ENCODE results near the gene CCDC107. TPM values are rescaled to one million over a fixed set of nuclear protein-coding genes. Genes with fewer than 3 reads are reported as not detected.

The CCDC107 gene
- total and polyA plus RNA-seq, 7 donors, result 15.4 to 49.4 (median 27.9) TPM

DNA sequence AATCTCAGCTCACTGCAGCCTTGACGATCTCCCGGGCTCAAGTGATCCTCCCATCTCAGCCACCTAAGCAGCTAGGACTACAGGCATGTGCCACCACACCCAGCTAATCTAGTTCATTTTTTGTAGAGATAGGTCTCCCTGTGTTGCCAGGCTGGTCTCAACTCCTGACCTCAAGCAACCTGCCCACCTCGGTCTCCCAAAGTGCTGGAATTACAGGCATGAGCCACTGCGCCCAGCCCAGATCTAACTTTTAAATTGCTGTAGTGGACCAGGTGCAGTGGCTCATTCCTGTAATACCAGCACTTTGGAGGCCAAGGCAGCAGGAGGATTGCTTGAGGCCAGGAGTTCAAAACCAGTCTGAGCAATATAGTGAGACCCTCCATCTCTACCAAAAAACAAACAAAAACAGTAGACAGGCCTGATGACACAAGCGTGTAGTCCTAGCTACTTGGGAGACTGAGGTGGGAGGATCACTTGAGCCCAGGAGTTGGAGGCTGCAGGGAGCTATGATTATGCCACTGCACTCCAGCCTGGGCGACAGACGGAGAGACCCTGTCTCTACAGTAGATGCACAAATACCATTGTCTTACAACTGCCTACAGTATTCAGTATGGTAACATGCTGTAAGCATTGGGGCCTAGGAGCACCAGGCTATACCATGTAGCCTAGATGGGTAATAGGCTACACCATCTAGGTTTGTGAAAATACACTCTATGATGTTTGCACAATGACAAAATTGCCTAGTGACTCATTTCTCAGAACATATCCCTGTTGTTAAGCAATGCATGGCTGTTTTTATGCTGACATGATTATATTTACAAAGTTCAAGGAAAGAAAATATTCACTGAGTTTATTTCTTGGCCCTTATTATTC is 5.9 kb upstream of the CCDC107 start:
- no peaks in the 10 kb centered on the region for H3K27me3 ChIP-seq (ENCODE audit: insufficient read depth in 3 of 3, low read length in 2 of 3)
- H3K36me3 ChIP-seq (ENCODE audit: insufficient read depth in 1 of 2, low read depth in 1 of 2), result no peaks in the 10 kb centered on the region
- TF ChIP-seq, protein P1, sequence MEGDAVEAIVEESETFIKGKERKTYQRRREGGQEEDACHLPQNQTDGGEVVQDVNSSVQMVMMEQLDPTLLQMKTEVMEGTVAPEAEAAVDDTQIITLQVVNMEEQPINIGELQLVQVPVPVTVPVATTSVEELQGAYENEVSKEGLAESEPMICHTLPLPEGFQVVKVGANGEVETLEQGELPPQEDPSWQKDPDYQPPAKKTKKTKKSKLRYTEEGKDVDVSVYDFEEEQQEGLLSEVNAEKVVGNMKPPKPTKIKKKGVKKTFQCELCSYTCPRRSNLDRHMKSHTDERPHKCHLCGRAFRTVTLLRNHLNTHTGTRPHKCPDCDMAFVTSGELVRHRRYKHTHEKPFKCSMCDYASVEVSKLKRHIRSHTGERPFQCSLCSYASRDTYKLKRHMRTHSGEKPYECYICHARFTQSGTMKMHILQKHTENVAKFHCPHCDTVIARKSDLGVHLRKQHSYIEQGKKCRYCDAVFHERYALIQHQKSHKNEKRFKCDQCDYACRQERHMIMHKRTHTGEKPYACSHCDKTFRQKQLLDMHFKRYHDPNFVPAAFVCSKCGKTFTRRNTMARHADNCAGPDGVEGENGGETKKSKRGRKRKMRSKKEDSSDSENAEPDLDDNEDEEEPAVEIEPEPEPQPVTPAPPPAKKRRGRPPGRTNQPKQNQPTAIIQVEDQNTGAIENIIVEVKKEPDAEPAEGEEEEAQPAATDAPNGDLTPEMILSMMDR (IDR thresholded peaks at IDR 0.05), result no peak
- ATAC-seq (no peak), DNase-seq (no peak)
- intact Hi-C loops (cut with DNase I), result no loop called here
- WGBS, 3 donors, result 80 to 83% (median 82%) methylated on average over 7 of the region's 7 CpGs
- no peak overlapping the region for H3K27ac ChIP-seq
- H3K4me3 ChIP-seq, result no peak overlapping the region
- no peaks in the 10 kb centered on the region for H3K9me3 ChIP-seq
- no peaks in the 10 kb centered on the region for H3K4me1 ChIP-seq

DNA sequence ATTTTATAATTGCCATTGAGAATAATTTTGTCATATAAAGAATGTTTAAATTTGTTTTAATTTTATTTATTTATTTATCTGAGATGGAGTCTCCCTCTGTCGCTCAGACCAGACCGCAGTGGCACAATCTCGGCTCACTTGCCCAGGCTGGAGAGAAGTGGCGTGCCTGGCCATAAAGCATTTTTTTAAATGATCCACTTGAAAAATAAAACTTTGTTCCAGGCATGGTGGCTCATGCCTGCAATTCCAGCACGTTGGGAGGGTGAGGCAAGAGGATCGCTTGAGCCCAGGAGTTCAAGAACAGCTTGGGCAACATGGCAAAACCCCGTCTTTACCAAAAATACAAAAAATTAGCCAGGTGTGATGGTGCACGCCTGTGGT is 5.3 kb upstream of the CCDC107 start:
- DNase-seq (no peak), ATAC-seq (no peak)
- Histone ChIP-seq H3K4me3 (no peak overlapping the region), H3K27me3 (ENCODE audit: insufficient read depth in 3 of 3, low read length in 2 of 3) (no peaks in the 10 kb centered on the region), H3K27ac (no peak overlapping the region), H3K9me3 (no peaks in the 10 kb centered on the region), H3K36me3 (ENCODE audit: insufficient read depth in 1 of 2, low read depth in 1 of 2) (no peaks in the 10 kb centered on the region), H3K4me1 (no peaks in the 10 kb centered on the region)
- WGBS, 3 donors, result 87 to 91% (median 89%) methylated on average over 8 of the region's 8 CpGs
- TF ChIP-seq, protein P1 (IDR thresholded peaks at IDR 0.05), result no peak
- intact Hi-C loops (cut with DNase I), result no loop called here

DNA sequence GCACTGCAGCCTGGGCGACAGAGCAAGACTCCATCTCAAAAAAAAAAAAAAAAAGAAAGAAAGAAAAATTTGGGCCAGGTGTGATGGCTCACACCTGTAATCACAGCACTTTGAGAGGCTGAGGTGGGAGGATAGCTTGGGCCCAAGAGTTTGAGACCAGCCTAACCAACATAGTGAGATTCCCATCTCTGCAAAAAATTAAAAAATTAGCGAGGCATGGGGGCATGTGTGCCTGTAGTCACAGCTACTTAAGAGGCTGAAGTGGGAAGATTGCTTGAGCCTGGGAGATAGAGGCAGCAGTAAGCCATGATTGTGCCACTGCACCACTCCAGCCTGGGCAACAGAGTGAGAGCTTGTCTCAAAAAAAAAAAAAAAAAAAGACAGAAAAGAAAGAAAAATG is 4.5 kb upstream of the CCDC107 start:
- WGBS, 3 donors, result 85 to 95% (median 91%) methylated on average over 2 of the region's 2 CpGs
- no peaks in the 10 kb centered on the region for H3K4me1 ChIP-seq
- intact Hi-C loops (cut with DNase I), result no loop called here

DNA sequence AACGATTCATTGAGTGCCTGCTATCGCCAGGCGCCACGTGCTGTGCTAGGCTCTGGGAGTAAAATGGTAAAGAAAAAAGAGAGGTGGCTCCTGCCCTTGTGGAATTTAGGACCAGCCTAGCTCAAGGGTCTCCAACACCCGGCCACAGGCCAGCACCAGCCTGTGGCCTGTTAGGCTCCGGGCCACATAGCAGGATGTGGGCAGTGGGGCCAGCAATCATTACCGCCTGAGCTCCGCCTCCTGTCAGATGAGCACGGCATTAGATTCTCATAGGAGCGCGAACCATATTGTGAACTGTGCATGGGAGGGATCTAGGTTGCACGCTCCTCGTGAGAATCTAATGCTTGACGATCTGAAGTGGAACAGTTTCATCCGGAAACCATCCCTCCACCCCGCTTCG is 1.7 kb upstream of the CCDC107 start:
- Histone ChIP-seq H3K4me3 (no peak overlapping the region), H3K27ac (peak overlapping the region; percentile 100), H3K27me3 (ENCODE audit: insufficient read depth in 3 of 3, low read length in 2 of 3) (no peaks in the 10 kb centered on the region), H3K9me3 (no peaks in the 10 kb centered on the region), H3K4me1 (peaks cover 25% of the 10 kb centered on the region), H3K36me3 (ENCODE audit: insufficient read depth in 1 of 2, low read depth in 1 of 2) (peaks cover 0 to 17% of the 10 kb centered on the region in 2 donors)
- DNase-seq (no peak), ATAC-seq (no peak)
- TF ChIP-seq, protein P1 (IDR thresholded peaks at IDR 0.05), result no peak
- 76 to 79% (median 76%) methylated on average over 17 of the region's 17 CpGs for WGBS, 3 donors
- intact Hi-C loops (cut with DNase I), result loop anchor here in 1 of 2 donors (2.0 kb wide), 1 partner anchor 48 kb away; no protein-coding TSS in a partner anchor

More for the DNA sequence above, 4.5 kb upstream of the CCDC107 start:
- no peak overlapping the region for H3K4me3 ChIP-seq
- ATAC-seq (no peak), DNase-seq (no peak)
- TF ChIP-seq, protein P1 (IDR thresholded peaks at IDR 0.05), result no peak
- H3K36me3 ChIP-seq (ENCODE audit: insufficient read depth in 1 of 2, low read depth in 1 of 2), result no peaks in the 10 kb centered on the region
- H3K9me3 ChIP-seq, result no peaks in the 10 kb centered on the region
- no peak overlapping the region for H3K27ac ChIP-seq
- H3K27me3 ChIP-seq (ENCODE audit: insufficient read depth in 3 of 3, low read length in 2 of 3), result no peaks in the 10 kb centered on the region
